ENCODE measurements around the gene KRT31.

Gene KRT31

DNA sequence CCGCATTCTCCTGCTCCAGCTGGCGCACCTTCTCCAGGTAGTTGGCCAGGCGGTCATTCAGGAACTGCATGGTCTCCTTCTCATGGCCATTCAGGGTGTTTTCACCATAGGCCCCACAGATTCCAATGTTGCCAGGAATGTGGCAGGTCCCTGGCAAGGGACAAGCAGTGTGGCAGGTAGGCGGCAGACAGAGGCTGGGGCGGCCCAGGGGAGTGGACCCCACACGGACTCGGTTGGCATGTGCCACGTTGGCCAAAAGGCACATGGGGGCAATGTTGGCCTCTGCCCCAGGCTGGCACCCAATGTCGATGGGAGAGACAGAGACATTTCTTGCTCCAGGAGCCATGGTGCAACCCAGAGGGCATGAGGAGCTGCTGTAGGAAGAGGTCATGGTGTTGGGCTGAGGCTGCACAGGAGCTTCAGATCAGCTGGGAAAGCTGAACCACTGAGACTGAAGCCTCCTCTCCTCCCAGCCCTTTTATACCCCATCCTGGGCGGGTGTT is 43.2 kb upstream of the KRT31 start, which contains the start of gene KRT38:
Gene KRT38 (minus strand): TSS at position 453 of the 503 bp plus-strand sequence. CDS start 62 bp downstream, at position 391.
- Mint-ChIP-seq H3K4me1 (no peaks in the 10 kb centered on the region), H3K9me3 (no peaks in the 10 kb centered on the region), H3K27ac (no peak within 1 kb of the TSS), H3K36me3 (ENCODE audit: low read depth) (no peaks in the 10 kb centered on the region), H3K27me3 (ENCODE audit: low read depth, poor library complexity) (peaks cover 4% of the 10 kb centered on the region), H3K4me3 (no peak within 1 kb of the TSS)
- TF ChIP-seq, protein P1, sequence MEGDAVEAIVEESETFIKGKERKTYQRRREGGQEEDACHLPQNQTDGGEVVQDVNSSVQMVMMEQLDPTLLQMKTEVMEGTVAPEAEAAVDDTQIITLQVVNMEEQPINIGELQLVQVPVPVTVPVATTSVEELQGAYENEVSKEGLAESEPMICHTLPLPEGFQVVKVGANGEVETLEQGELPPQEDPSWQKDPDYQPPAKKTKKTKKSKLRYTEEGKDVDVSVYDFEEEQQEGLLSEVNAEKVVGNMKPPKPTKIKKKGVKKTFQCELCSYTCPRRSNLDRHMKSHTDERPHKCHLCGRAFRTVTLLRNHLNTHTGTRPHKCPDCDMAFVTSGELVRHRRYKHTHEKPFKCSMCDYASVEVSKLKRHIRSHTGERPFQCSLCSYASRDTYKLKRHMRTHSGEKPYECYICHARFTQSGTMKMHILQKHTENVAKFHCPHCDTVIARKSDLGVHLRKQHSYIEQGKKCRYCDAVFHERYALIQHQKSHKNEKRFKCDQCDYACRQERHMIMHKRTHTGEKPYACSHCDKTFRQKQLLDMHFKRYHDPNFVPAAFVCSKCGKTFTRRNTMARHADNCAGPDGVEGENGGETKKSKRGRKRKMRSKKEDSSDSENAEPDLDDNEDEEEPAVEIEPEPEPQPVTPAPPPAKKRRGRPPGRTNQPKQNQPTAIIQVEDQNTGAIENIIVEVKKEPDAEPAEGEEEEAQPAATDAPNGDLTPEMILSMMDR (IDR thresholded peaks at IDR 0.05), result no peak
- no peak for DNase-seq

DNA sequence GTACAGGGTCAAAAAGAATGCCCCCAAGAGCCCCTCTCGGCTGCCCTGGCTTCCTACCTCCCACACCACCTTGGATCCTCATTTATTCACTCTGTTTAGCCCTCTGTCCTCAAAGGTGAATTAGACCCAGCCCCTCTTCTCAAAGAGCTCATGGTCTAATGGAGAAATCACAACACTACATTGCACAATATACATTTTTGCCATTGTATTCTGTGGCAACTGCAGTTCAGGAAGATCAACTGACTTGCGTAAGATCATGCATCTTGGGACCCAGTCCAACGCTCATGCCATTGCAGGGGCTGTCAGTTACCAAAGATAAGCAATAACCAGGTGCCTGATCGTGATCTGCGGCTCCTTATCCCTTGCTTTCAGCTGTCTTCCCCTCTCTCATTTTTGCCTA is 42.0 kb upstream of the KRT31 start:
- Mint-ChIP-seq H3K36me3 (ENCODE audit: low read depth) (no peaks in the 10 kb centered on the region), H3K4me3 (no peak overlapping the region), H3K9me3 (no peaks in the 10 kb centered on the region), H3K4me1 (peaks cover 4% of the 10 kb centered on the region), H3K27ac (no peak overlapping the region), H3K27me3 (ENCODE audit: low read depth, poor library complexity) (peaks cover 2% of the 10 kb centered on the region)
- no peak for DNase-seq
- TF ChIP-seq, protein P1 (IDR thresholded peaks at IDR 0.05), result no peak

DNA sequence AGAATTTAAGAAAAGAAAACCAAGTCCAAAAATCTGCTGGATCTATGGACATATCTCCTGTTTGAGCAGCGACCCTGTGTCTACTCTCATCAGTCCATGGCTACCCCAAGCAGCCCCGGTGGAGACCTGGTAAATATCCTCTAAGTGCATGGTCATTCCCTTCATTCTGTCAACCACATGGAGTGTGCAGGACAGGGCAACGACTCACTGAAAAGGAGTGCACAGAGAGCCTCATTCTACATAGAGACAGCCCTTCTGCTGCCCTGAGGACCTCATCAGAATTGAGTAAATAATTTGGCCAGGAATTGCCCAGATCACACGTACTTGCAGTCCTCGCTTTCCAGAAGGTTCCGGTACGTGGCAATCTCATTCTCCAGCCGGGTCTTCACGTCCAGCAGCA is 40.4 kb upstream of the KRT31 start:
- no peak for DNase-seq
- Mint-ChIP-seq H3K27me3 (ENCODE audit: low read depth, poor library complexity) (no peaks in the 10 kb centered on the region), H3K27ac (no peak overlapping the region), H3K4me1 (peaks cover 14% of the 10 kb centered on the region), H3K4me3 (no peak overlapping the region), H3K9me3 (no peaks in the 10 kb centered on the region), H3K36me3 (ENCODE audit: low read depth) (no peaks in the 10 kb centered on the region)
- TF ChIP-seq, protein P1 (IDR thresholded peaks at IDR 0.05), result no peak

DNA sequence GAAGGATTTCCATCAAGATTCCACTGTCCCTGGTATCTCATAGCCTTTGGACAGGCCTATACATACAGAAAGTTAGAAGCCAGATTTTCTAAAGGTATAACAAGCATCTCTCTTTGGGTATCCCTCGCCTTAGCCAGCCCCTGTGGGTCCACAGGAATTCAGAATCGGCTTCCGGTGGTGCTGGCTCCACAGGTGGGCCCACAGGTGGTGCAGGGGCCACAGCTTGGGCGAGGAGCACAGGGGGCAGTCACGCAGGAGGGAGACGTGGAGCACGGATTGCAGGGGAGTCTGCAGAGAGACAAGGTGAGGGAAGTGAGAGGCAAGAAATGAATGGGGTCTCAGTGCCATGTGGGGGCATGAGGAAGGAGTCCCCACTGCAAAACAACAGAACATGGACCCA is 39.8 kb upstream of the KRT31 start:
- Mint-ChIP-seq H3K27me3 (ENCODE audit: low read depth, poor library complexity) (no peaks in the 10 kb centered on the region), H3K36me3 (ENCODE audit: low read depth) (no peaks in the 10 kb centered on the region), H3K9me3 (no peaks in the 10 kb centered on the region), H3K4me1 (peaks cover 14% of the 10 kb centered on the region), H3K4me3 (no peak overlapping the region), H3K27ac (no peak overlapping the region)
- TF ChIP-seq, protein P1 (IDR thresholded peaks at IDR 0.05), result no peak
- no peak for DNase-seq

DNA sequence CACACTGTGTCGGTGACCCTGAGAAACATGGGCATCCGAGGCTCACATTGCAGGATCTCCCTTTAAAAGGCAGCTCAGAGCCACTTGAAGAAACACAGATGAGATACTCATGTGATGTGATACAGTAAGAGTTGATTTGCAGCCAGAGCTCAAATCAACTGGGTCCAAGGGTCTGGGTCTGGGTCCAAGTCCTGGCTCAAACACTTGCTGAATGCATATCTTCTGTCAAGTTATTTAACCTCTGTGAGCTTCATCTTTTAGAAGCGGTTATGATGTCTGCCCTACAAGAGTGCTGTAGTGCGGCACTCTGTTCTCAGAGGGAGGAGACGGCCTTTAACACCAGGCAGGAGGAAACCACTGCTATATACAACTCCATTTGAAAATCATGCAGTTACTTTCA is 37.0 kb upstream of the KRT31 start:
- DNase-seq, result no peak
- no peaks in the 10 kb centered on the region for H3K9me3 Mint-ChIP-seq
- no peak overlapping the region for H3K4me3 Mint-ChIP-seq
- H3K27ac Mint-ChIP-seq, result peak overlapping the region; percentile 66
- TF ChIP-seq, protein P1 (IDR thresholded peaks at IDR 0.05), result no peak
- no peaks in the 10 kb centered on the region for H3K36me3 Mint-ChIP-seq (ENCODE audit: low read depth)
- no peaks in the 10 kb centered on the region for H3K27me3 Mint-ChIP-seq (ENCODE audit: low read depth, poor library complexity)
- H3K4me1 Mint-ChIP-seq, result peaks cover 14% of the 10 kb centered on the region

DNA sequence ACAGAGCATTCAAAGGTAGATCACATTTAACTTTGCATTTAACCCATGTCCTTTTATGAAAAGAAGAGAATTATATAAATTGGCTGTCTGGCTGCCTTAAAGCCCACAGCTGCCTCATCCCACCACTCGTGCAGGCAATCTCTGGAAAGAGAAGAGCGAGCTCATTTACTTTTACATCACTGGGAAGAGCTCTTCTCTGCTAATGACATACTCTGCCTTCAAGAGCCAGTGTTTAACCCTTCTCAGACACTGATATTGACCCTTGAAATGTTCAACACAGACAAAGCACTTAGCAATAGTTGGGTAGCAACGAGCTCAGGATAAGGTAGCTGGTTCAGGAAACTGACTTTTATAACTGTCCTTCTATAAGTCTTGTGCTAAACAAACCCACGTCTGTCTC is 36.6 kb upstream of the KRT31 start:
- H3K27ac Mint-ChIP-seq, result peak overlapping the region; percentile 33
- no peaks in the 10 kb centered on the region for H3K36me3 Mint-ChIP-seq (ENCODE audit: low read depth)
- no peaks in the 10 kb centered on the region for H3K27me3 Mint-ChIP-seq (ENCODE audit: low read depth, poor library complexity)
- H3K9me3 Mint-ChIP-seq, result no peaks in the 10 kb centered on the region
- H3K4me3 Mint-ChIP-seq, result no peak overlapping the region
- peaks cover 14% of the 10 kb centered on the region for H3K4me1 Mint-ChIP-seq
- DNase-seq, result no peak
- TF ChIP-seq, protein P1 (IDR thresholded peaks at IDR 0.05), result no peak

Measured in nephron progenitor cell (in vitro differentiated cells).